ENCODE measurements around the gene OR51A4. TPM values are rescaled to one million over a fixed set of nuclear protein-coding genes. Genes with fewer than 3 reads are reported as not detected.

The OR51A4 gene
- polyA plus RNA-seq, 1 donor from 2014 or later, result not detected

DNA sequence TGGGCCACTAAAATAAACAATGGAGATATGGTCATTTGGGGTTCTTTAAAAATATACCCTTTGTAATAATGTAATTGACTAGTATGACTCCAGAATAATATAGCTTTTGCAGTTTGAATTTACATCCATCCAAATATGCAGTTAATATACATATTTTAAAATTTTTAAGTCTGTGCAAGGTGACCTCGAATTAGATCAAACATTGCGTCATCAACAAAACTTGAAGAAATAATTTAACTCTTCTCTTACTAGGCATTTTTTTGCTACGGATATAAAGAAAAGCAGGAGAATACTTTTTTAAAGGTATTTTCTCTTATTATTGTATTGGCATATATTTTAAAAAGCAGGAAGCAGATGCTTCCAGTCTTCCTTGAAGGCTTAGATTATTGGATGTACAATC lies 10.7 kb downstream of the OR51A4 start:
- Histone ChIP-seq H3K79me2 (replicated peaks; ENCODE audit: insufficient read depth, low read length) (no peaks in the 10 kb centered on the region), H4K20me1 (ENCODE audit: insufficient read depth) (no peaks in the 10 kb centered on the region), H3K9ac (ENCODE audit: low read length) (no peak overlapping the region), H3K4me2 (ENCODE audit: low read length) (no peak overlapping the region), H3K36me3 (ENCODE audit: insufficient read depth, low read length) (no peaks in the 10 kb centered on the region), H3K27me3 (ENCODE audit: insufficient read depth, low read depth, low read length) (no peaks in the 10 kb centered on the region), H2AFZ (ENCODE audit: low read depth, low read length) (no peak overlapping the region), H3K27ac (ENCODE audit: low read length) (no peak overlapping the region), H3K9me3 (ENCODE audit: low read length) (no peaks in the 10 kb centered on the region), H3K9me2 (ENCODE audit: insufficient read depth, low read length) (no peaks in the 10 kb centered on the region), H3K4me3 (ENCODE audit: low read length) (no peak overlapping the region), H3F3A (ENCODE audit: insufficient read depth, low read length, poor library complexity, severe bottlenecking) (no peaks in the 10 kb centered on the region)
- TF ChIP-seq EP300 (conservative IDR thresholded peaks at IDR 0.05; ENCODE audit: poor library complexity, severe bottlenecking) (no peak), CTCF (IDR thresholded peaks at IDR 0.05; ENCODE audit: poor library complexity, severe bottlenecking) (no peak), TAF1 (IDR thresholded peaks at IDR 0.05; ENCODE audit: low read depth) (no peak), MXI1 (conservative IDR thresholded peaks at IDR 0.05; ENCODE audit: poor library complexity, severe bottlenecking) (no peak), RAD21 (conservative IDR thresholded peaks at IDR 0.05) (no peak), POLR2AphosphoS5 (IDR thresholded peaks at IDR 0.05) (no peak), SMC3 (conservative IDR thresholded peaks at IDR 0.05; ENCODE audit: poor library complexity) (no peak), EZH2 (IDR thresholded peaks at IDR 0.05; ENCODE audit: borderline replicate concordance, insufficient read depth, low read length, poor library complexity, severe bottlenecking) (no peak)
- TF ChIP-seq, protein P1, sequence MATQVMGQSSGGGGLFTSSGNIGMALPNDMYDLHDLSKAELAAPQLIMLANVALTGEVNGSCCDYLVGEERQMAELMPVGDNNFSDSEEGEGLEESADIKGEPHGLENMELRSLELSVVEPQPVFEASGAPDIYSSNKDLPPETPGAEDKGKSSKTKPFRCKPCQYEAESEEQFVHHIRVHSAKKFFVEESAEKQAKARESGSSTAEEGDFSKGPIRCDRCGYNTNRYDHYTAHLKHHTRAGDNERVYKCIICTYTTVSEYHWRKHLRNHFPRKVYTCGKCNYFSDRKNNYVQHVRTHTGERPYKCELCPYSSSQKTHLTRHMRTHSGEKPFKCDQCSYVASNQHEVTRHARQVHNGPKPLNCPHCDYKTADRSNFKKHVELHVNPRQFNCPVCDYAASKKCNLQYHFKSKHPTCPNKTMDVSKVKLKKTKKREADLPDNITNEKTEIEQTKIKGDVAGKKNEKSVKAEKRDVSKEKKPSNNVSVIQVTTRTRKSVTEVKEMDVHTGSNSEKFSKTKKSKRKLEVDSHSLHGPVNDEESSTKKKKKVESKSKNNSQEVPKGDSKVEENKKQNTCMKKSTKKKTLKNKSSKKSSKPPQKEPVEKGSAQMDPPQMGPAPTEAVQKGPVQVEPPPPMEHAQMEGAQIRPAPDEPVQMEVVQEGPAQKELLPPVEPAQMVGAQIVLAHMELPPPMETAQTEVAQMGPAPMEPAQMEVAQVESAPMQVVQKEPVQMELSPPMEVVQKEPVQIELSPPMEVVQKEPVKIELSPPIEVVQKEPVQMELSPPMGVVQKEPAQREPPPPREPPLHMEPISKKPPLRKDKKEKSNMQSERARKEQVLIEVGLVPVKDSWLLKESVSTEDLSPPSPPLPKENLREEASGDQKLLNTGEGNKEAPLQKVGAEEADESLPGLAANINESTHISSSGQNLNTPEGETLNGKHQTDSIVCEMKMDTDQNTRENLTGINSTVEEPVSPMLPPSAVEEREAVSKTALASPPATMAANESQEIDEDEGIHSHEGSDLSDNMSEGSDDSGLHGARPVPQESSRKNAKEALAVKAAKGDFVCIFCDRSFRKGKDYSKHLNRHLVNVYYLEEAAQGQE (IDR thresholded peaks at IDR 0.05; ENCODE audit: borderline replicate concordance), result no peak

GRCh38 chr11:4932751-4933150 lies 14.7 kb downstream of the OR51A4 start:
- Histone ChIP-seq H4K20me1 (ENCODE audit: insufficient read depth) (no peaks in the 10 kb centered on the region), H3K79me2 (replicated peaks; ENCODE audit: insufficient read depth, low read length) (no peaks in the 10 kb centered on the region), H3F3A (ENCODE audit: insufficient read depth, low read length, poor library complexity, severe bottlenecking) (no peaks in the 10 kb centered on the region), H3K27ac (ENCODE audit: low read length) (no peak overlapping the region), H3K4me3 (ENCODE audit: low read length) (no peak overlapping the region), H3K4me2 (ENCODE audit: low read length) (no peak overlapping the region), H3K27me3 (ENCODE audit: insufficient read depth, low read depth, low read length) (no peaks in the 10 kb centered on the region), H3K9me3 (ENCODE audit: low read length) (no peaks in the 10 kb centered on the region), H3K9me2 (ENCODE audit: insufficient read depth, low read length) (no peaks in the 10 kb centered on the region), H3K36me3 (ENCODE audit: insufficient read depth, low read length) (no peaks in the 10 kb centered on the region), H2AFZ (ENCODE audit: low read depth, low read length) (no peak overlapping the region), H3K9ac (ENCODE audit: low read length) (no peak overlapping the region)
- TF ChIP-seq EP300 (conservative IDR thresholded peaks at IDR 0.05; ENCODE audit: poor library complexity, severe bottlenecking) (no peak), EZH2 (IDR thresholded peaks at IDR 0.05; ENCODE audit: borderline replicate concordance, insufficient read depth, low read length, poor library complexity, severe bottlenecking) (no peak)
- TF ChIP-seq, protein P1 (IDR thresholded peaks at IDR 0.05; ENCODE audit: borderline replicate concordance), result no peak

Measured in neural cell (in vitro differentiated cells).